Measurements from ENCODE around the gene OTOP3.

GRCh38 chr17:74941128-74941725 lies 5.5 kb downstream of the OTOP3 start:
- TF ChIP-seq CTCF (IDR thresholded peaks at IDR 0.05; ENCODE audit: extremely low read depth in 1 of 2, insufficient read depth in 1 of 2, low read depth in 1 of 2, low read length in 2 of 2) (no peak), JUN (IDR thresholded peaks at IDR 0.05; ENCODE audit: borderline replicate concordance, insufficient read depth, insufficient read length, low read depth) (no peak), POLR2AphosphoS5 (IDR thresholded peaks at IDR 0.05; ENCODE audit: insufficient read depth, low read depth, low read length) (no peak), EZH2 (IDR thresholded peaks at IDR 0.05; ENCODE audit: borderline replicate concordance, low read depth, low read length, severe bottlenecking) (no peak), POLR2A (IDR thresholded peaks at IDR 0.05; ENCODE audit: low read depth, low read length) (no peak)

All from endothelial cell of umbilical vein (primary cell).